Lung (tissue), 13 donors: ENCODE data around the gene P2RY4. TPM values are rescaled to one million over a fixed set of nuclear protein-coding genes. Genes with fewer than 3 reads are reported as not detected.

Source experiments
- ATAC-seq: fragments of 200-7000 bp; cut with Tn5 transposase; one replicate; pipeline ENCODE4 v1.9.1; 2020; ENCODE audit warnings: moderate number of reproducible peaks; ENCODE audit not compliant: insufficient read depth, low FRiP score
- DNase-seq, 3 donors: peaks; one replicate each; pipeline ENCODE4 v3.0.0-alpha.2; 2013 to 2017
- H3K27ac ChIP-seq, 2 donors: one replicate each; pipeline ENCODE4 v1.5.1; 2013; ENCODE audit warnings: mild to moderate bottlenecking in 2 of 2, moderate library complexity in 2 of 2, control low read depth in 1 of 2, inconsistent platforms in 1 of 2, low read depth in 1 of 2, low read length in 1 of 2
- H3K27me3 ChIP-seq, 3 donors: one replicate each; pipeline ENCODE4 v1.5.1; 2013; ENCODE audit warnings: low read length in 2 of 3; ENCODE audit not compliant: control insufficient read depth in 3 of 3, insufficient read depth in 3 of 3
- H3K36me3 ChIP-seq, 4 donors: one replicate each; pipeline ENCODE4 v1.5.1; 2013; ENCODE audit warnings: low read length in 4 of 4, mild to moderate bottlenecking in 1 of 4, moderate library complexity in 1 of 4; ENCODE audit not compliant: control insufficient read depth in 4 of 4, insufficient read depth in 4 of 4
- H3K4me1 ChIP-seq, 5 donors: one replicate each; pipeline ENCODE4 v1.5.1; 2013; ENCODE audit warnings: low read length in 5 of 5, mild to moderate bottlenecking in 2 of 5, moderate library complexity in 1 of 5; ENCODE audit not compliant: control insufficient read depth in 5 of 5, insufficient read depth in 5 of 5
- H3K4me3 ChIP-seq: one replicate; pipeline ENCODE4 v1.5.1; 2013; ENCODE audit warnings: mild to moderate bottlenecking, control low read depth, moderate library complexity
- H3K9ac ChIP-seq, 2 donors: one replicate each; pipeline ENCODE4 v1.5.1; 2013; ENCODE audit warnings: low read length in 2 of 2, control low read depth in 1 of 2; ENCODE audit not compliant: insufficient read depth in 1 of 2
- H3K9me3 ChIP-seq, 4 donors: one replicate each; pipeline ENCODE4 v1.5.1; 2013; ENCODE audit warnings: low read length in 3 of 4, mild to moderate bottlenecking in 1 of 4, moderate library complexity in 1 of 4; ENCODE audit not compliant: control insufficient read depth in 4 of 4, insufficient read depth in 3 of 4
- polyA plus RNA-seq, 2 donors: library from polyadenylated mRNA; stranded (reverse); fragments of 200-250 nt; gene quantifications; one replicate each; pipeline ENCODE4 v1.2.1, GENCODE V29; 2013
- small RNA-seq: library from RNA; depleted of rRNA; stranded (forward); fragments of <200 nt; gene quantifications from one replicate; pipeline ENCODE3, GENCODE V24; 2014; ENCODE audit warnings: low replicate concordance
- total RNA-seq, 2 donors: library from RNA; depleted of rRNA in 1 of 2; stranded (reverse); fragments of >200 nt in 1 of 2; gene quantifications; one replicate each; pipeline ENCODE4 v1.2.1, GENCODE V29; 2014 to 2021
- TF ChIP-seq, protein P1 (sequence below): IDR thresholded peaks from 2 replicates; pipeline ENCODE4 v1.5.1; 2012; ENCODE audit warnings: mild to moderate bottlenecking; ENCODE audit errors: control extremely low read depth, extremely low read depth
- donor health status: control.
- donor health status: control.
- donor health status: Bipolar disorder and iron deficiency.
- donor health status: healthy.
- donor health status: DM: yes; HTN: yes; CAD: no.

Gene P2RY4
- total and polyA plus RNA-seq, 4 donors: 0.06 to 1.3 (median 0.22) TPM

DNA sequence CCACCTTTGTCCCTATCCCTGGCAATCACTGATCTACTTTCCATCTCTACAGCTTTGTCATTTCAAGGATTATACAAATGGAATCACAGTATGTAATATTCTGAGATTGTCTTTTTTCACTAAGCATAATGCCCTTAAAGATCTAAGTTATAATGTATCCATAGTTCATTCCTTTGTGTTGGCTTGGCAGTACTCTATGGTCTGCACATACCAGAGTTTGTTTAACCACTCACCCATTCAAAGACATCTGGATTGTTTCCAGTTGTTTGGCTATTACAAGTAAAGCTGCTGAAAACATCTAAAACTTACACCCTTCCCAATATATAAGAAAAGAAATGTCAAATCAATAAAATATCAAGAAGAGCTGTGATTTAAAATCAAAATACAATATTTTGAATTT, 51.5 kb downstream of the P2RY4 start:
- H3K27ac ChIP-seq: no peak overlapping the region
- H3K4me3 ChIP-seq: no peak overlapping the region
- H3K9ac ChIP-seq: no peak overlapping the region
- ATAC-seq (no peak), DNase-seq (peak in 1 of 3 donors; percentile 2)
- H3K36me3 ChIP-seq: no peaks in the 10 kb centered on the region
- no peaks in the 10 kb centered on the region for H3K9me3 ChIP-seq
- H3K27me3 ChIP-seq: no peaks in the 10 kb centered on the region
- TF ChIP-seq, protein P1, sequence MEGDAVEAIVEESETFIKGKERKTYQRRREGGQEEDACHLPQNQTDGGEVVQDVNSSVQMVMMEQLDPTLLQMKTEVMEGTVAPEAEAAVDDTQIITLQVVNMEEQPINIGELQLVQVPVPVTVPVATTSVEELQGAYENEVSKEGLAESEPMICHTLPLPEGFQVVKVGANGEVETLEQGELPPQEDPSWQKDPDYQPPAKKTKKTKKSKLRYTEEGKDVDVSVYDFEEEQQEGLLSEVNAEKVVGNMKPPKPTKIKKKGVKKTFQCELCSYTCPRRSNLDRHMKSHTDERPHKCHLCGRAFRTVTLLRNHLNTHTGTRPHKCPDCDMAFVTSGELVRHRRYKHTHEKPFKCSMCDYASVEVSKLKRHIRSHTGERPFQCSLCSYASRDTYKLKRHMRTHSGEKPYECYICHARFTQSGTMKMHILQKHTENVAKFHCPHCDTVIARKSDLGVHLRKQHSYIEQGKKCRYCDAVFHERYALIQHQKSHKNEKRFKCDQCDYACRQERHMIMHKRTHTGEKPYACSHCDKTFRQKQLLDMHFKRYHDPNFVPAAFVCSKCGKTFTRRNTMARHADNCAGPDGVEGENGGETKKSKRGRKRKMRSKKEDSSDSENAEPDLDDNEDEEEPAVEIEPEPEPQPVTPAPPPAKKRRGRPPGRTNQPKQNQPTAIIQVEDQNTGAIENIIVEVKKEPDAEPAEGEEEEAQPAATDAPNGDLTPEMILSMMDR: no peak
- no peaks in the 10 kb centered on the region for H3K4me1 ChIP-seq

Small RNAs within 50 kb of the gene (small RNA-seq; reads per million reads assigned to genes)
- gene RNA5SP507: not detected

Other genes with a start within 250 kb of the P2RY4 start
- not detected for gene AWAT2, start 210.3 kb downstream of the P2RY4 start, total RNA-seq
- gene AWAT2, start 210.3 kb downstream of the P2RY4 start, polyA plus RNA-seq: under 1 TPM in 1 of 2 donors, not detected in 1; 0.07 TPM
- gene OTUD6A, start 197.7 kb downstream of the P2RY4 start, total RNA-seq: not detected
- gene OTUD6A, start 197.7 kb downstream of the P2RY4 start, polyA plus RNA-seq: not detected
- gene IGBP1, start 126.8 kb downstream of the P2RY4 start, total RNA-seq: 10 to 100 TPM; 35.5 to 69.1 TPM
- gene IGBP1, start 126.8 kb downstream of the P2RY4 start, polyA plus RNA-seq: 10 to 100 TPM; 38.1 to 38.5 TPM
- not detected for gene DGAT2L6, start 82.7 kb downstream of the P2RY4 start, total RNA-seq
- not detected for gene DGAT2L6, start 82.7 kb downstream of the P2RY4 start, polyA plus RNA-seq
- gene AWAT1, start 25.5 kb downstream of the P2RY4 start, total RNA-seq: not detected
- not detected for gene AWAT1, start 25.5 kb downstream of the P2RY4 start, polyA plus RNA-seq
- gene ARR3, start 8.1 kb upstream of the P2RY4 start, total RNA-seq: not detected
- gene ARR3, start 8.1 kb upstream of the P2RY4 start, polyA plus RNA-seq: not detected
- gene RAB41, start 22.0 kb upstream of the P2RY4 start, total RNA-seq: not detected
- not detected for gene RAB41, start 22.0 kb upstream of the P2RY4 start, polyA plus RNA-seq
- gene PDZD11, start 29.7 kb upstream of the P2RY4 start, total RNA-seq: 10 to 100 TPM; 25.6 to 26.3 TPM
- 10 to 100 TPM; 29.8 to 55.9 TPM for gene PDZD11, start 29.7 kb upstream of the P2RY4 start, polyA plus RNA-seq
- gene KIF4A, start 29.9 kb upstream of the P2RY4 start, total RNA-seq: 1 to 10 TPM in 1 of 2 donors, under 1 TPM in 1; 0.61 to 2.4 TPM
- under 1 TPM; 0.33 to 0.66 TPM for gene KIF4A, start 29.9 kb upstream of the P2RY4 start, polyA plus RNA-seq
- gene GDPD2, start 163.1 kb upstream of the P2RY4 start, total RNA-seq: not detected
- not detected for gene GDPD2, start 163.1 kb upstream of the P2RY4 start, polyA plus RNA-seq
- 10 to 100 TPM; 26.7 to 31.5 TPM for gene DLG3, start 184.6 kb upstream of the P2RY4 start, total RNA-seq
- gene DLG3, start 184.6 kb upstream of the P2RY4 start, polyA plus RNA-seq: 10 to 100 TPM in 1 of 2 donors, 1 to 10 TPM in 1; 9.3 to 10.5 TPM